HEK293 (cell line): ENCODE measurements around the gene FBXO17.

Experiments used
- HOXD13 ChIP-seq: sonication (generic); formaldehyde crosslinking; IDR thresholded peaks from 2 replicates; pipeline ENCODE4 v1.8.0; 2022; ENCODE audit warnings: missing genetic modification reagents, borderline replicate concordance
- MEIS1 ChIP-seq: sonication (generic); formaldehyde crosslinking; IDR thresholded peaks from 2 replicates; pipeline ENCODE4 v1.8.1; 2022; ENCODE audit warnings: missing genetic modification reagents, mild to moderate bottlenecking, borderline replicate concordance
- OVOL3 ChIP-seq: fragments of 450-650 bp; formaldehyde crosslinking; IDR thresholded peaks from 2 replicates; pipeline ENCODE4 v1.5.1; 2016; ENCODE audit warnings: missing biosample characterization, missing genetic modification characterization
- PATZ1 ChIP-seq: fragments of 450-650 bp; formaldehyde crosslinking; IDR thresholded peaks from 2 replicates; pipeline ENCODE4 v1.5.1; 2016; ENCODE audit warnings: missing biosample characterization, missing genetic modification characterization
- SETDB1 ChIP-seq: IDR thresholded peaks from one replicate; pipeline ENCODE4 v1.6.1; 2017; ENCODE audit warnings: mild to moderate bottlenecking, low read length, moderate library complexity, mixed read lengths; ENCODE audit not compliant: insufficient read length
- TSHZ1 ChIP-seq: fragments of 450-650 bp; formaldehyde crosslinking; IDR thresholded peaks from 2 replicates; pipeline ENCODE4 v1.5.1; 2016; ENCODE audit warnings: missing biosample characterization, missing genetic modification characterization, borderline replicate concordance
- ZFHX2 ChIP-seq: fragments of 450-650 bp; formaldehyde crosslinking; conservative IDR thresholded peaks from 2 replicates; pipeline ENCODE4 v1.5.1; 2016; ENCODE audit warnings: missing biosample characterization, missing genetic modification characterization
- ZNF132 ChIP-seq: fragments of 450-650 bp; formaldehyde crosslinking; IDR thresholded peaks from 2 replicates; pipeline ENCODE4 v1.5.1; 2017; ENCODE audit warnings: missing biosample characterization, missing genetic modification characterization, borderline replicate concordance
- ZNF529 ChIP-seq: fragments of 450-650 bp; formaldehyde crosslinking; IDR thresholded peaks from 2 replicates; pipeline ENCODE4 v1.5.1; 2017; ENCODE audit warnings: missing genetic modification characterization, missing biosample characterization; ENCODE audit not compliant: insufficient replicate concordance
- ZNF560 ChIP-seq: fragments of 450-650 bp; formaldehyde crosslinking; IDR thresholded peaks from 2 replicates; pipeline ENCODE4 v1.5.1; 2017; ENCODE audit warnings: missing biosample characterization, missing genetic modification characterization, borderline replicate concordance
- ZNF585B ChIP-seq: fragments of 450-650 bp; formaldehyde crosslinking; IDR thresholded peaks from 2 replicates; pipeline ENCODE4 v1.5.1; 2016; ENCODE audit warnings: missing biosample characterization, missing genetic modification characterization
- ZNF600 ChIP-seq: fragments of 450-650 bp; formaldehyde crosslinking; IDR thresholded peaks from 2 replicates; pipeline ENCODE4 v1.5.1; 2016; ENCODE audit warnings: missing biosample characterization, missing genetic modification characterization
- ZNF626 ChIP-seq: fragments of 450-650 bp; sonication (Bioruptor Pico); formaldehyde crosslinking; IDR thresholded peaks from 2 replicates; pipeline ENCODE4 v1.5.1; 2018; ENCODE audit warnings: missing biosample characterization, missing genetic modification characterization, inconsistent platforms
- ZNF76 ChIP-seq: fragments of 450-650 bp; formaldehyde crosslinking; IDR thresholded peaks from 2 replicates; pipeline ENCODE4; 2016; ENCODE audit warnings: low read depth, missing biosample characterization, missing genetic modification characterization, borderline replicate concordance
- TF ChIP-seq, protein P1 (sequence below): fragments of 450-650 bp; formaldehyde crosslinking; IDR thresholded peaks from 2 replicates; pipeline ENCODE4 v1.5.0; 2017; ENCODE audit warnings: missing biosample characterization, missing genetic modification characterization, borderline replicate concordance
- TF ChIP-seq, protein P2 (sequence below): fragments of 450-650 bp; formaldehyde crosslinking; IDR thresholded peaks from 2 replicates; pipeline ENCODE4 v1.5.1; 2016; ENCODE audit warnings: missing biosample characterization, missing genetic modification characterization
- TF ChIP-seq, protein P3 (sequence below): fragments of 450-650 bp; formaldehyde crosslinking; IDR thresholded peaks from 2 replicates; pipeline ENCODE4 v1.5.1; 2016; ENCODE audit warnings: missing biosample characterization, missing genetic modification characterization, low read depth
- TF ChIP-seq, protein P4 (sequence below): sonication (generic); formaldehyde crosslinking; IDR thresholded peaks from 2 replicates; pipeline ENCODE4 v1.8.1; 2022; ENCODE audit warnings: mild to moderate bottlenecking, moderate library complexity, missing genetic modification reagents

FBXO17 gene

DNA sequence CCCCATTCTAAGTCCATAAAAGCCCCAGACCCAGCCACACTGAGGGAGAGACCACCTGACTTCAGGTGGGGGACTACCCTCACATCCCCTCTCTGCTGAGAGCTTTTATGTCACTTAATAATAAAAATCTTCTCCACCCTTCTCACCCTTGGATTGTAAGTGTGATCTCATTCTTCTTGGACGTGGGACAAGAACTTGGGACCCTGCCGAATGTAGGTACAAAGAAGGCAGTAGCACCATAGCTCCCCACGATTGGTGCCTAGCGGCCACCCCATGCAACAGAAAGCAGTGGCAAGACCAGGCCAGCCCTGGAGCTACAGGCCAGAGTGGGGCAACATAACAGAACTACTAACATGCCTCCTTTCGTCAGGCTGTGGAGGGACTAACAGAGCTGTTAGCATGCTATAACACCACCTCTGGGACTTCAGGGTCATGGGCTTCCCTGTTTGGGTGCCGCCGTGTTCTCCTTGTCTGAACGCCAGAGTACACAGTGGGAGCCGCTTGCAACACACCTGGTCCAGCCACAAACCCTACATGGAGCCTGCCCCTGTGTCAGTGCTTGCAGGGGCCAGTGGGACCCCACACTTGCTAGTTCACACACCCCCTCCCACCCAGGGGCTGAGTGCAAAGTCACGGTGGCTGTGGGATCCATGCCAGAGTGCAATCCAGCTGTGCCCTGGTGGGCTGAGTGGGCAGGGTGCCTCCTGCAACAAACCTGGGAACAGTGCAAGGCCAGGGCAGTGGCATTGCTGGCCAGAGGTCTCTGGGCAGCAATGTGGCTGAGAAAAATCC lies 5.2 kb upstream of the FBXO17 start (continued):
- TF ChIP-seq TSHZ1 (tag by site-specific recombination), result no peak
- no peak for TF ChIP-seq HOXD13 (CRISPR knock-in tag)
- TF ChIP-seq ZNF529 (tag by site-specific recombination), result peak; percentile 5
- TF ChIP-seq ZNF600 (tag by site-specific recombination), result no peak
- TF ChIP-seq, protein P1, sequence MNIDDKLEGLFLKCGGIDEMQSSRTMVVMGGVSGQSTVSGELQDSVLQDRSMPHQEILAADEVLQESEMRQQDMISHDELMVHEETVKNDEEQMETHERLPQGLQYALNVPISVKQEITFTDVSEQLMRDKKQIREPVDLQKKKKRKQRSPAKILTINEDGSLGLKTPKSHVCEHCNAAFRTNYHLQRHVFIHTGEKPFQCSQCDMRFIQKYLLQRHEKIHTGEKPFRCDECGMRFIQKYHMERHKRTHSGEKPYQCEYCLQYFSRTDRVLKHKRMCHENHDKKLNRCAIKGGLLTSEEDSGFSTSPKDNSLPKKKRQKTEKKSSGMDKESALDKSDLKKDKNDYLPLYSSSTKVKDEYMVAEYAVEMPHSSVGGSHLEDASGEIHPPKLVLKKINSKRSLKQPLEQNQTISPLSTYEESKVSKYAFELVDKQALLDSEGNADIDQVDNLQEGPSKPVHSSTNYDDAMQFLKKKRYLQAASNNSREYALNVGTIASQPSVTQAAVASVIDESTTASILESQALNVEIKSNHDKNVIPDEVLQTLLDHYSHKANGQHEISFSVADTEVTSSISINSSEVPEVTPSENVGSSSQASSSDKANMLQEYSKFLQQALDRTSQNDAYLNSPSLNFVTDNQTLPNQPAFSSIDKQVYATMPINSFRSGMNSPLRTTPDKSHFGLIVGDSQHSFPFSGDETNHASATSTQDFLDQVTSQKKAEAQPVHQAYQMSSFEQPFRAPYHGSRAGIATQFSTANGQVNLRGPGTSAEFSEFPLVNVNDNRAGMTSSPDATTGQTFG, result no peak
- TF ChIP-seq PATZ1, result no peak
- no peak for TF ChIP-seq ZFHX2 (tag by site-specific recombination)
- TF ChIP-seq, protein P2, sequence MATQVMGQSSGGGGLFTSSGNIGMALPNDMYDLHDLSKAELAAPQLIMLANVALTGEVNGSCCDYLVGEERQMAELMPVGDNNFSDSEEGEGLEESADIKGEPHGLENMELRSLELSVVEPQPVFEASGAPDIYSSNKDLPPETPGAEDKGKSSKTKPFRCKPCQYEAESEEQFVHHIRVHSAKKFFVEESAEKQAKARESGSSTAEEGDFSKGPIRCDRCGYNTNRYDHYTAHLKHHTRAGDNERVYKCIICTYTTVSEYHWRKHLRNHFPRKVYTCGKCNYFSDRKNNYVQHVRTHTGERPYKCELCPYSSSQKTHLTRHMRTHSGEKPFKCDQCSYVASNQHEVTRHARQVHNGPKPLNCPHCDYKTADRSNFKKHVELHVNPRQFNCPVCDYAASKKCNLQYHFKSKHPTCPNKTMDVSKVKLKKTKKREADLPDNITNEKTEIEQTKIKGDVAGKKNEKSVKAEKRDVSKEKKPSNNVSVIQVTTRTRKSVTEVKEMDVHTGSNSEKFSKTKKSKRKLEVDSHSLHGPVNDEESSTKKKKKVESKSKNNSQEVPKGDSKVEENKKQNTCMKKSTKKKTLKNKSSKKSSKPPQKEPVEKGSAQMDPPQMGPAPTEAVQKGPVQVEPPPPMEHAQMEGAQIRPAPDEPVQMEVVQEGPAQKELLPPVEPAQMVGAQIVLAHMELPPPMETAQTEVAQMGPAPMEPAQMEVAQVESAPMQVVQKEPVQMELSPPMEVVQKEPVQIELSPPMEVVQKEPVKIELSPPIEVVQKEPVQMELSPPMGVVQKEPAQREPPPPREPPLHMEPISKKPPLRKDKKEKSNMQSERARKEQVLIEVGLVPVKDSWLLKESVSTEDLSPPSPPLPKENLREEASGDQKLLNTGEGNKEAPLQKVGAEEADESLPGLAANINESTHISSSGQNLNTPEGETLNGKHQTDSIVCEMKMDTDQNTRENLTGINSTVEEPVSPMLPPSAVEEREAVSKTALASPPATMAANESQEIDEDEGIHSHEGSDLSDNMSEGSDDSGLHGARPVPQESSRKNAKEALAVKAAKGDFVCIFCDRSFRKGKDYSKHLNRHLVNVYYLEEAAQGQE, result no peak
- no peak for TF ChIP-seq OVOL3
- no peak for TF ChIP-seq ZNF76 (tag by site-specific recombination)
- TF ChIP-seq ZNF585B, result peak; percentile 29; the same call in 1 of the 2 replicates
- no peak for TF ChIP-seq ZNF626 (tag by site-specific recombination)
- no peak for TF ChIP-seq ZNF560 (tag by site-specific recombination)
- TF ChIP-seq MEIS1 (CRISPR knock-in tag), result no peak
- peak; percentile 81 for TF ChIP-seq SETDB1
- TF ChIP-seq ZNF132 (tag by site-specific recombination), result no peak
- TF ChIP-seq, protein P3, sequence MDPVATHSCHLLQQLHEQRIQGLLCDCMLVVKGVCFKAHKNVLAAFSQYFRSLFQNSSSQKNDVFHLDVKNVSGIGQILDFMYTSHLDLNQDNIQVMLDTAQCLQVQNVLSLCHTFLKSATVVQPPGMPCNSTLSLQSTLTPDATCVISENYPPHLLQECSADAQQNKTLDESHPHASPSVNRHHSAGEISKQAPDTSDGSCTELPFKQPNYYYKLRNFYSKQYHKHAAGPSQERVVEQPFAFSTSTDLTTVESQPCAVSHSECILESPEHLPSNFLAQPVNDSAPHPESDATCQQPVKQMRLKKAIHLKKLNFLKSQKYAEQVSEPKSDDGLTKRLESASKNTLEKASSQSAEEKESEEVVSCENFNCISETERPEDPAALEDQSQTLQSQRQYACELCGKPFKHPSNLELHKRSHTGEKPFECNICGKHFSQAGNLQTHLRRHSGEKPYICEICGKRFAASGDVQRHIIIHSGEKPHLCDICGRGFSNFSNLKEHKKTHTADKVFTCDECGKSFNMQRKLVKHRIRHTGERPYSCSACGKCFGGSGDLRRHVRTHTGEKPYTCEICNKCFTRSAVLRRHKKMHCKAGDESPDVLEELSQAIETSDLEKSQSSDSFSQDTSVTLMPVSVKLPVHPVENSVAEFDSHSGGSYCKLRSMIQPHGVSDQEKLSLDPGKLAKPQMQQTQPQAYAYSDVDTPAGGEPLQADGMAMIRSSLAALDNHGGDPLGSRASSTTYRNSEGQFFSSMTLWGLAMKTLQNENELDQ (tag by site-specific recombination), result no peak
- TF ChIP-seq, protein P4, sequence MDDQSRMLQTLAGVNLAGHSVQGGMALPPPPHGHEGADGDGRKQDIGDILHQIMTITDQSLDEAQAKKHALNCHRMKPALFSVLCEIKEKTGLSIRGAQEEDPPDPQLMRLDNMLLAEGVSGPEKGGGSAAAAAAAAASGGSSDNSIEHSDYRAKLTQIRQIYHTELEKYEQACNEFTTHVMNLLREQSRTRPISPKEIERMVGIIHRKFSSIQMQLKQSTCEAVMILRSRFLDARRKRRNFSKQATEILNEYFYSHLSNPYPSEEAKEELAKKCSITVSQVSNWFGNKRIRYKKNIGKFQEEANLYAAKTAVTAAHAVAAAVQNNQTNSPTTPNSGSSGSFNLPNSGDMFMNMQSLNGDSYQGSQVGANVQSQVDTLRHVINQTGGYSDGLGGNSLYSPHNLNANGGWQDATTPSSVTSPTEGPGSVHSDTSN, result no peak
